Measurements from ENCODE around the gene SNX5. TPM values are rescaled to one million over a fixed set of nuclear protein-coding genes. Genes with fewer than 3 reads are reported as not detected.
"Not testable (repeated sequence)": the region's sequence is repeated elsewhere in the genome, so short reads cannot be mapped to it uniquely, and the experiment has no call there.

SNX5 gene
- total RNA-seq, 2 experiments from 2014 or later = 149 to 166 TPM

DNA sequence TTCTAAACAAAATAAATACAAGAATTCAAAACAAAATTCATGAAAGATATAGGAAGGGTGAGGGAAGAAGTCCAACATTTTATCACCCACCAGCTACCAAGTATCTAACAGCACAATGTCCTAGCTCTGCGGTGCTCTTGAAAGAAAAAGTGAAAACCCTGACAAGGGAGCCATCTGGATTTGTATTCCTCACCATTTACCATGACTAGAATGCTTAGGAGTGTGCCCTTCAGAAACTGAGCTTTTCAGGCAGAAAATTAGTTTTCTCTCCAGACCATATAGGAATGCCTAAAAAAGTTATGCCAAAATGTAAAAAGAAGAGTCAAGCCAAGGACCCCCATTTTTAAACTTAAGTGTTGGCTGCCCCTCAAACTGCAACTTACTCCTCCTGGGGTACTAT lies 4.5 kb downstream of the SNX5 start:
- H3K36me3 Mint-ChIP-seq (ENCODE audit: low read depth) = peaks cover 68% of the 10 kb centered on the region
- peak overlapping the region; percentile 95 for H3K27ac Mint-ChIP-seq
- H3K4me1 Mint-ChIP-seq = peaks cover 66% of the 10 kb centered on the region
- H3K9me3 Mint-ChIP-seq = peaks cover 5% of the 10 kb centered on the region
- ChIA-PET CTCF (interaction anchor here (0.9 to 1.7 kb wide), 5 partner anchors 9 to 458 kb away, joined by 3 to 8 read pairs (median 4); partner anchors contain the start of gene RRBP1), POLR2A (no interaction called here)
- DNase-seq = no peak
- H3K27me3 Mint-ChIP-seq = no peaks in the 10 kb centered on the region
- H3K4me3 Mint-ChIP-seq = peak overlapping the region; percentile 99

DNA sequence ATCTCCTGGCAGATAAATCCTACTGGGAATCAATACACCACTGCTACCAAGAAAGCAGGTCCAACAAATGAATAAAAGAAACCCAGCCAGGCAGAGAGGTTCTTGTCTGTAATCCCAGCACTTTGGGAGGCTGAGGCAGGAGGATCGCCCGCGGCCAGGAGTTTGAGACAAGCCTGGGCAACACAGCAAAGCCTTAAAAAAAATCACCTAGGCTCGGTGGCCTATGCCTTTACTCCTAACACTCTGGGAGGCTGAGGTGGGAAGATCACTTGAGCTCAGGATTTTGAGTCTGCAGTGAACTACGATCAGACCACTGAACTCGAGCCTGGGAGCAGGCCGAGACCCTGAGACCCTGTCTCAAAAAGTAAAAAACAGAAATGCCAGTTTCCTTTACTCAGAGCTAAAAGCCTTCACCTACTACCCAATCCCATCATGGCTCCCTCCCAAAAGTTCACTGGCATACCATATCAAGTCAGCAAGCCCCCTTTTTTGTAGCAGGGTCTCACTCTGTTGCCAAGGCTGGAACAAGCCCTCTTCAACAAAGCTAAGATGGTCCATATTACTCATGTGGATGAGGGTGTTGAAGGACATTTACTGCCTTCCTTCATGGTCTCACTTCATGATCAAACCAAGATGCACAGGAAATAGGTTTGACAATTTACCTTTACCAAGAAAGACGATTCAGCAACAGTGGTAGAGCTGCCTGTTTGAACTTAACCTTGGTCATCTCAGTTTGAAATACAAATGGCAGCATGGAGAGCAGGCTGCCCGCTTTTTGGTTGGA lies 5.3 kb downstream of the SNX5 start:
- peaks cover 5% of the 10 kb centered on the region for H3K9me3 Mint-ChIP-seq
- ChIA-PET CTCF (interaction anchor here (0.9 to 1.6 kb wide), 5 partner anchors 8 to 457 kb away, joined by 3 to 8 read pairs (median 4); no protein-coding TSS in a partner anchor), POLR2A (no interaction called here)
- no peaks in the 10 kb centered on the region for H3K27me3 Mint-ChIP-seq
- peak overlapping the region; percentile 95 for H3K27ac Mint-ChIP-seq
- DNase-seq = no peak
- peak overlapping the region; percentile 99 for H3K4me3 Mint-ChIP-seq
- peaks cover 73% of the 10 kb centered on the region for H3K4me1 Mint-ChIP-seq
- H3K36me3 Mint-ChIP-seq (ENCODE audit: low read depth) = peaks cover 68% of the 10 kb centered on the region

DNA sequence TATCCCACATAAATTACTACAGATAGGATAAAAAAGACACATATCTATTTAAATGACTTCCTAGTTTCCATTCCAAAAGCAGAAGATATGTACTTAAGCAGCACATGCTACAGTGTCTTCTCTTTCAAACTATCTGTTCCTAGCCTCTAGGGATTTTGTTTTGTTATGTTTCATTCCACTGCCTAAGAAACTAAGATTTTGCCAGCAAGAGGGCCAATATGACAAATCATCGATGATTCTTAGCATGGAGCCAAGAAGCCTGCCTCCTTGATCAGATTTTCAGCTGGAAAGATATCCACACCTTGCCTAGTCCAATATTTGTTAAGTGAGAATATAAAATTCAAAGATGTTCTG lies 7.0 kb downstream of the SNX5 start:
- CTCF ChIA-PET = interaction anchor here (0.9 kb wide), 1 partner anchor 8 kb away, joined by 3 read pairs; no protein-coding TSS in a partner anchor
- H3K9me3 Mint-ChIP-seq = peaks cover 5% of the 10 kb centered on the region
- H3K27me3 Mint-ChIP-seq = no peaks in the 10 kb centered on the region
- H3K27ac Mint-ChIP-seq = peak overlapping the region; percentile 95
- POLR2A ChIA-PET = no interaction called here
- peaks cover 60% of the 10 kb centered on the region for H3K36me3 Mint-ChIP-seq (ENCODE audit: low read depth)
- H3K4me1 Mint-ChIP-seq = peaks cover 86% of the 10 kb centered on the region
- H3K4me3 Mint-ChIP-seq = no peak overlapping the region
- DNase-seq = no peak

DNA sequence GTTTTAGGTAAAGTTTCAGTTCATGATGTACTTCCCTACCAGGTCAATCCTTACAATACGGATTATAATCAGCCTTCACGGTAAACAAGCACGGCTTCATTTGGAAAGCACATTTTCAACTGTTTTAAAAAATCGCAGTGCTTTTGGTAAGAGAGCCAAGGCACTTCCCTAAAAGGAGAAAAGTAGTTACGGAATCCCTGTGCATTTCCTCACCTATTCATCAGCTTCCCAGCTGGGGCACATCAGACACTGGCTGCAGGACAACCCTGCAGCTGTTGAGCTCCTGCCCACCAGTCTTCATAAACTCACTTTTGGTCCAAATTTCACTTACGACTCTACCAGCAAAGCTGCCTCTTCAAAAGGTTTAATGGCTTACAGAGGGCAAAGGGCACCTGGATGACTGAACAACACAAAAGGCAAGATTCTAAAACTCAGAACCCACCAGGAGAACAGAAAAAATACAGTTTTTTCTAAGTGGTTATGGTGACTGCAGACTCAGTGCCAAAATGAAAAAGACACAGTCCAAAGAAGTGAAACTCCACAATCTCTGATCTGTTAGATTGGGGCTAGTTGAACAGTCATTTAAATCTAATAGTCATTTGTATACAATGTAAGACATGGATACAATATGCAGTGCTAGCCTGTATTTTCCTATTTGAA lies 7.5 kb downstream of the SNX5 start:
- H3K9me3 Mint-ChIP-seq = peaks cover 5% of the 10 kb centered on the region
- H3K27ac Mint-ChIP-seq = peak overlapping the region; percentile 79
- no peak for DNase-seq
- ChIA-PET CTCF (no interaction called here), POLR2A (no interaction called here)
- H3K4me3 Mint-ChIP-seq = peak overlapping the region; percentile 17
- H3K4me1 Mint-ChIP-seq = peaks cover 91% of the 10 kb centered on the region
- H3K36me3 Mint-ChIP-seq (ENCODE audit: low read depth) = peaks cover 58% of the 10 kb centered on the region
- H3K27me3 Mint-ChIP-seq = no peaks in the 10 kb centered on the region

DNA sequence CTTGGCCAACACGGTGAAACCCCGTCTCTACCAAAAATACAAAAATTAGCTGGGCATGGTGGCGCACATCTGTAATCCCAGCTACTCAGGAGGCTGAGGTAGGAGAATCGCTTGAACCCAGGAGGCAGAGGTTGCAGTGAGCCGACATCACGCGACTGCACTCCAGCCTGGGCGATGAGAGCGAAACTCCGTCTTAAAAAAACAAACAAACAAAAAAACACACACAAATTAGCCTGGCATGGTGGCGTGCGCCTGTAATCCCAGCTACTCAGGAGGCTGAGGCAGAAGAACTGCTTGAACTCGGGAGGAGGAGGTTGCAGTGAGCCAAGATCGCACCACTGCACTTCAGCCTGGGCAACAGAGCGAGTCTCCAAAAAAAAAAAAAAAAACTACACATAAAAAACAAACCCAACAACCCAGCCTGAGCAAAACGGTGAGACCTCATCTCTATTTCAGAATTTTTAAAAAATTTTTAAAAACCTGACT lies 8.2 kb downstream of the SNX5 start:
- H3K27me3 Mint-ChIP-seq, H3K9me3 Mint-ChIP-seq, DNase-seq, POLR2A ChIA-PET: not testable (repeated sequence)
- Mint-ChIP-seq H3K4me3 (peak overlapping the region; percentile 7), H3K36me3 (ENCODE audit: low read depth) (peaks cover 57% of the 10 kb centered on the region), H3K4me1 (peaks cover 94% of the 10 kb centered on the region), H3K27ac (peak overlapping the region; percentile 57)
- CTCF ChIA-PET = interaction anchor here (0.7 to 1.4 kb wide), 3 partner anchors 11 to 72 kb away, joined by 3 to 4 read pairs (median 4); no protein-coding TSS in a partner anchor

DNA sequence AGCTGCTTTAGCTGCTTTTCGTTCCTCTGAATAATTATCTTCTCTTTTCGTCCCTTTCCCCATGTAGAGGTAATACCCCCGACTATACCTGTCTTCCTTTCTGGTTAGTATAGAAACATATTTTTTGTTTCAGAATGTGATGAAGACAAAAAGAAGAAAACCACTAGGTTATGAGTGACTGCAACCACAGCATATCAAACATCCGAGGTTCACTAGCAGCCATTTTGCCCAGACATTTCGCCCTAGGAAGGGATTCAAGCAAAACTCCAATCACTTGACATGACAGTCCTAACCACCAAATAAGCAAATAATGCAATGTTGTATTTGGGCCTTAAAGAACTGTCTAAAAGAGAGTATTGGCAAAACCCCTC lies 9.4 kb downstream of the SNX5 start:
- Mint-ChIP-seq H3K27ac (peak overlapping the region; percentile 62), H3K36me3 (ENCODE audit: low read depth) (peaks cover 60% of the 10 kb centered on the region), H3K9me3 (peaks cover 5% of the 10 kb centered on the region), H3K4me1 (peaks cover 92% of the 10 kb centered on the region), H3K4me3 (peak overlapping the region; percentile 27), H3K27me3 (no peaks in the 10 kb centered on the region)
- CTCF ChIA-PET = interaction anchor here (1.0 to 2.4 kb wide), 5 partner anchors 9 to 37 kb away, joined by 3 to 9 read pairs (median 4); partner anchors contain the start of genes MGME1 and SNX5
- POLR2A ChIA-PET = no interaction called here
- DNase-seq = no peak

DNA sequence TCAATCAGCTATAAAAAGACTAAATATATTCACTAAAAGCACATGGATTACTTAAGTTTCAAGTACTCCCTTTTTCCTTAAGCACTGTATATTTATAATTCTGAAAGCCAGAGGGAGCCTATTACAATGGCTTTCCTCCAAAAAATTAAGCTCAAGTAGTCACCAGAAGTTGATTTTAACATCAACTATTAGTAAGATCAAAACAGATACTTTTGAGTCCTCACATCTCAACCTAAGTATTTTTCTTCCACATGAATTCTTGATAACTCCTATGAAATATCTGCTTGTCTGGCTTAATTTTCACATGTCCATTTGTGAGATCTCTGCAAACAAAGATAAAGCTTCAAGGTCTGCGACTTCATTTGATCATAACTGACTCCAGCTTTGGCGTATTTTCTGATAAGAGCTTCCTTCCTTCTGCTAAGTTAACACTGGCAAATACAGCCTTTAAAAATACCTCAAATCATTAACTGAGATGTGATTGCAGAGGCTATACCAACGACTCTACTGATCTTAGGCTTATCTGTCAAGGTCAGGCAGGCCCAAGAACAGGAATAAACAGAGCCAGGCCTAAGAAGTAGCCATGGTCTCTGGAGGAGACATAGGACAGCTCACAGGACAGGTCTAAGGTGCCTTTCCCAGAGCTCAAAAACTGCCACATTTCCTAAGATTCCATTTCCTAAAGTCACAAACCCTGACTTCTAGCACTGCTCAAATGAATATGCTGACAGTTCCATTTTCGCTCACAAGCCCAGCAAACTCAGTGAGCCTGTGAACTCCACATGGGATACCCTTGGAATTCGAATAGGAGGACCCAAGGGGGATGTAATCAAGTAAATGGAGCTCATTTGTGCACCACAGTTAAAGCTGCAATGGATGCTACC lies 10.0 kb downstream of the SNX5 start:
- Mint-ChIP-seq H3K4me1 (peaks cover 92% of the 10 kb centered on the region), H3K27me3 (no peaks in the 10 kb centered on the region), H3K36me3 (ENCODE audit: low read depth) (peaks cover 60% of the 10 kb centered on the region), H3K4me3 (no peak overlapping the region), H3K9me3 (peaks cover 4% of the 10 kb centered on the region), H3K27ac (peak overlapping the region; percentile 73)
- POLR2A ChIA-PET = interaction anchor here (0.8 kb wide), 1 partner anchor 11 kb away, joined by 3 read pairs; no protein-coding TSS in a partner anchor
- no peak for DNase-seq
- CTCF ChIA-PET = interaction anchor here (0.6 to 2.4 kb wide), 7 partner anchors 10 to 416 kb away, joined by 3 to 9 read pairs (median 4); partner anchors contain the start of genes MGME1 and SNX5

DNA sequence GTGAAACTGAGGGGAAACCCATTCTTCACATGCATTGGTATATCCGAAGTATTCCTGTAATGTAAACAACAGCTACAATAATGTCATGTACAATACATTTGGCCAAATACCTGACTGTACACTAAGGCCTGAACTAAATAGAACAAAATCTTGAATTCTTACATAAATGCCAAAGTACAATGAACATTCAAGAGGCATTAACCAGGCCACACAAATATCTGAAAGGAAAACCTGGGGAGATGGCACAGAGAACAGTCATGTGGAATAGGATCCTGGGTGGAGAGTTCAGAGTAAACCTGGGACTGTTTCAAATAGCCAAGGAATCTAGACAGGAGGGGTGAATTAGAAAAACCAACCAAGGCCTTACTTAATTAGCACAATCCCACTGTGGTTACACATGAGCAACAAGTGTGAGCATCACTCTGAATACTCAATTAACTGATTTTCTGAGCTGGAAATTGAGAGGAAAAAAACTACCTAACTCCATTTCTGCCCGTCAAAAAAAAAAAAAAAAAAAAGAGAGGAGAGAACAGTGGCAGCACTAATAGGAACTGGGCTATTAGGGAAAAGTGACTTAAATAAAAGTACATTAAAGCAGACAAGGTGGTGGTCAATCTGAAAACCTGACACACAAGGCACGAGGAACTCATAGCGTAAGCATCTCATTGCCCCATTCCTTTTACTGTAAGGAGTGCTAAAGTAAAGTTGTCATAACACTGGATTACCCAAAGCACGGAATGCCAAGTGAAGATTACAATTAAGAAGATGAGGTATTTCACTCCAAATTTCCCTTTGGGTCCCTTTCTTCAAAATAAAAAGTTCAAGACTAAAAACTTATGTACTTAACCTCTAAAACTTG lies 10.9 kb downstream of the SNX5 start:
- peaks cover 90% of the 10 kb centered on the region for H3K4me1 Mint-ChIP-seq
- ChIA-PET CTCF (interaction anchor here (0.6 to 3.5 kb wide), 7 partner anchors 8 to 415 kb away, joined by 3 to 31 read pairs (median 3); no protein-coding TSS in a partner anchor), POLR2A (no interaction called here)
- H3K36me3 Mint-ChIP-seq (ENCODE audit: low read depth) = peaks cover 60% of the 10 kb centered on the region
- no peak for DNase-seq
- H3K4me3 Mint-ChIP-seq = no peak overlapping the region
- H3K27me3 Mint-ChIP-seq = no peaks in the 10 kb centered on the region
- no peaks in the 10 kb centered on the region for H3K9me3 Mint-ChIP-seq
- peak overlapping the region; percentile 69 for H3K27ac Mint-ChIP-seq

DNA sequence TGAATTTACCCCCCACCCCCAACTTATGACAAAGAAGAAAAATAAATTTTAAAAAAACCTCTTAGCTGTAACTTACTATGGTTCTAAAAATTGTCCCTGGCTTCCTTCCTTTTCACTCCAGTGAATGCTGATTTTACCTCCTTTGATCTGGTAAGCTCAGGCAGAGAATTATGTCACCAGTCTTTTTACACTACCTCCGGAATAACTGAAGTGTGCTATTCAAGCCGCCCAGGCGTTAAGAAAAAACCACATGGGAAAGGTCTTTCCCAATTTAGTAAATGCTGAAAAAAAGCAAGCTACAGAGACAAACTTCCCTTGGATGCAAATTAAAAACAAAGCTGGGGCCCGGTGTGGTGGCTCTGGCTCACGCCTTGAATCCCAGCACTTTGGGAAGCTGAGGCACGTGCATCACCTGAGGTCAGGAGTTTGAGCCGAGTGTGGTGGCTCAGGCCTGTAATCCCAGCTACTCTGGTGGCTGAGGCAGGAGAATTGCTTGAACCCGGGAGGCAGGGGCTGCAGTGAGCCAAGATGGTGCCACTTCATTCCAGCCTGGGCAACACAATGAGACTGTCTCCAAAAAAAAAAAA lies 12.4 kb downstream of the SNX5 start:
- no peak overlapping the region for H3K4me3 Mint-ChIP-seq
- H3K9me3 Mint-ChIP-seq = no peaks in the 10 kb centered on the region
- peak overlapping the region; percentile 54 for H3K27ac Mint-ChIP-seq
- peaks cover 63% of the 10 kb centered on the region for H3K36me3 Mint-ChIP-seq (ENCODE audit: low read depth)
- no peak for DNase-seq
- ChIA-PET POLR2A (interaction anchor here (1.1 kb wide), 1 partner anchor 9 kb away, joined by 4 read pairs; no protein-coding TSS in a partner anchor), CTCF (interaction anchor here (1.0 to 3.5 kb wide), 6 partner anchors 8 to 17 kb away, joined by 3 to 31 read pairs (median 5); no protein-coding TSS in a partner anchor)
- no peaks in the 10 kb centered on the region for H3K27me3 Mint-ChIP-seq
- H3K4me1 Mint-ChIP-seq = peaks cover 80% of the 10 kb centered on the region

DNA sequence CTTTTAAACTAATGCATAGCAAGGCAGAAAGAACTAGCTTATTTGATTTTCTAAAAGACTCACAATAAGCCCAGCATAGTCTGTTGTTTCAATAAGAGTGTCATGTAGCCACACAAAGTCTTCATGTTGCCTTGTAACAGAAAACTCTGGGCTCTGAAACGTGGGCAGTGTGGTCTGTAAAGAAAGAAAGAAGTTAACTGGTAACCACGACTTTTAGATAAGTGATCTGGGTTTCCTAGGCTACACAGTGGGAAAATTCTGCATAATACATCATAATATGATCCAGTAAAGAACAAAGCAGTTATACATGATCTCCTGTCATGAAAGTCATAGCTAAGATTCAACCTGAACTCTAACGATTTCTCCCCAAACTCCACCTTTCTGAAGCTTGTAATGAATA lies 13.3 kb downstream of the SNX5 start:
- H3K4me3 Mint-ChIP-seq = no peak overlapping the region
- peaks cover 62% of the 10 kb centered on the region for H3K36me3 Mint-ChIP-seq (ENCODE audit: low read depth)
- H3K27me3 Mint-ChIP-seq = no peaks in the 10 kb centered on the region
- H3K4me1 Mint-ChIP-seq = peaks cover 71% of the 10 kb centered on the region
- ChIA-PET POLR2A (interaction anchor here (1.1 kb wide), 1 partner anchor 10 kb away, joined by 4 read pairs; no protein-coding TSS in a partner anchor), CTCF (interaction anchor here (1.2 to 3.5 kb wide), 4 partner anchors 9 to 16 kb away, joined by 3 to 31 read pairs (median 5); no protein-coding TSS in a partner anchor)
- H3K27ac Mint-ChIP-seq = peak overlapping the region; percentile 52
- no peaks in the 10 kb centered on the region for H3K9me3 Mint-ChIP-seq
- DNase-seq = no peak

DNA sequence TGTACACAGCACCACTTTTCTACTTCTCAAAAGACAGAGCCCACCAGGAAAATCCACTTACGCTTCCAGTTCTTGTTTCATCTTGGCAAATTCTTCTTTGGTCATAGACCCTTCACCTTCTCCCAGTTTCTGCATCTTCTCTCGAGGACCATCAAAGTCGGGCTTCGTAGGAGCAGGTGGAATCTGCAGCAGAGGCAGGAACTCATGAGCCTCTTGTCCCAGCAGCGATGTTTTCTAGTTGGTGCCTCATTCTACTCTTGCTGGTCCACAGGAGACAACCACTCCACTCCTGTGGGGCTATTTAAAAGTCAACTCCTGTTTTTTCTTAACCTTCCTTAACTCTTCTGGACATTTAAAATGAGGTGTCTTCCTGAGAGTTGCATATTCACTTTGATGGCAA lies 14.7 kb downstream of the SNX5 start:
- DNase-seq = no peak
- no peak overlapping the region for H3K4me3 Mint-ChIP-seq
- H3K36me3 Mint-ChIP-seq (ENCODE audit: low read depth) = peaks cover 69% of the 10 kb centered on the region
- CTCF ChIA-PET = interaction anchor here (1.0 to 3.5 kb wide), 3 partner anchors 8 to 15 kb away, joined by 3 to 31 read pairs (median 8); no protein-coding TSS in a partner anchor
- no peak overlapping the region for H3K27ac Mint-ChIP-seq
- POLR2A ChIA-PET = no interaction called here
- no peaks in the 10 kb centered on the region for H3K27me3 Mint-ChIP-seq
- peaks cover 58% of the 10 kb centered on the region for H3K4me1 Mint-ChIP-seq
- no peaks in the 10 kb centered on the region for H3K9me3 Mint-ChIP-seq
